PC-3 (cell line): Measurements from ENCODE around the gene ZNF493. TPM values are rescaled to one million over a fixed set of nuclear protein-coding genes. Genes with fewer than 3 reads are reported as not detected.

ENCODE experiments used
- ATAC-seq: fragments of 200-7000 bp; cut with Tn5 transposase; 2 replicates; pipeline ENCODE4 v1.9.1; 2020; ENCODE audit warnings: mild to moderate bottlenecking, moderate library complexity
- BruUV-seq: library from RNA; stranded (reverse); fragments of 400-500 nt; replicated peaks from 2 replicates; lab custom pipeline; 2021; lab: Mats Ljungman, UMichigan
- CTCF ChIA-PET: fragments of 300-600 bp; sonication (Branson Sonifier 250); formaldehyde crosslinking; loops from one replicate; lab custom pipeline; 2022; ENCODE audit warnings: antibody characterized with exemption; lab: Charles Lee
- POLR2A ChIA-PET: fragments of 300-600 bp; sonication (Branson Sonifier 250); formaldehyde crosslinking; loops from one replicate; lab custom pipeline; 2022; ENCODE audit warnings: antibody characterized with exemption; ENCODE audit not compliant: unreplicated experiment; lab: Charles Lee
- DNase-seq: peaks from one replicate; pipeline ENCODE4 v3.0.0-alpha.2; 2015
- H2AFZ ChIP-seq: fragments of 300-600 bp; sonication (generic); 2 replicates; pipeline ENCODE4 v1.6.0; 2016; ENCODE audit warnings: antibody characterized with exemption, low read length
- H3F3A ChIP-seq: fragments of 300-600 bp; sonication (generic); one replicate; pipeline ENCODE4 v1.6.0; 2017; ENCODE audit warnings: antibody characterized with exemption, low read length, control low read depth, mild to moderate bottlenecking; ENCODE audit not compliant: unreplicated experiment
- H3K27ac ChIP-seq: fragments of 300-600 bp; sonication (generic); 2 replicates; pipeline ENCODE4 v1.5.1; 2016; ENCODE audit warnings: mild to moderate bottlenecking, low read length
- H3K27me3 ChIP-seq: fragments of 300-600 bp; sonication (generic); 2 replicates; pipeline ENCODE4 v1.6.1; 2016; ENCODE audit warnings: low read length, mixed read lengths
- H3K36me3 ChIP-seq: fragments of 300-600 bp; sonication (generic); 2 replicates; pipeline ENCODE4 v1.6.1; 2016; ENCODE audit warnings: low read depth, mixed run types, low read length, mixed read lengths
- H3K4me1 ChIP-seq: fragments of 300-600 bp; sonication (generic); 2 replicates; pipeline ENCODE4 v1.5.1; 2016; ENCODE audit warnings: low read length; ENCODE audit not compliant: insufficient read depth
- H3K4me2 ChIP-seq: fragments of 300-600 bp; sonication (generic); 2 replicates; pipeline ENCODE4 v1.6.0; 2016; ENCODE audit warnings: low read length
- H3K4me3 ChIP-seq: fragments of 300-600 bp; sonication (generic); 2 replicates; pipeline ENCODE4 v1.5.1; 2016; ENCODE audit warnings: mild to moderate bottlenecking, low read length, mixed read lengths
- H3K79me2 ChIP-seq: fragments of 300-600 bp; sonication (generic); 2 replicates; pipeline ENCODE4 v1.6.1; 2017; ENCODE audit warnings: low read length, mixed read lengths
- H3K9ac ChIP-seq: fragments of 300-600 bp; sonication (generic); 2 replicates; pipeline ENCODE4 v1.6.0; 2016; ENCODE audit warnings: mild to moderate bottlenecking, low read length
- H3K9me2 ChIP-seq: fragments of 300-600 bp; sonication (generic); replicated peaks from 2 replicates; pipeline ENCODE4 v1.6.1; 2016; ENCODE audit warnings: mixed run types, low read length, mixed read lengths
- H3K9me3 ChIP-seq: fragments of 300-600 bp; sonication (generic); 2 replicates; pipeline ENCODE4 v1.6.1; 2016; ENCODE audit warnings: low read length, mixed read lengths
- H4K20me1 ChIP-seq: fragments of 300-600 bp; sonication (generic); 2 replicates; pipeline ENCODE4 v1.6.1; 2016; ENCODE audit warnings: low read length, mixed read lengths
- EZH2 ChIP-seq: fragments of 300-600 bp; sonication (generic); IDR thresholded peaks from one replicate; pipeline ENCODE4 v1.6.1; 2017; ENCODE audit warnings: antibody characterized with exemption, mild to moderate bottlenecking, low read length; ENCODE audit not compliant: unreplicated experiment
- EZH2phosphoT487 ChIP-seq: fragments of 300-600 bp; sonication (generic); IDR thresholded peaks from 2 replicates; pipeline ENCODE4 v1.6.1; 2018; ENCODE audit warnings: mild to moderate bottlenecking, antibody characterized with exemption, low read length, borderline replicate concordance
- intact Hi-C: fragments of 100-400 bp; cut with micrococcal nuclease; formaldehyde crosslinking; loops from 2 replicates; pipeline ENCODE4 v1.9.0; 2023
- total RNA-seq: library from RNA; depleted of rRNA; stranded (reverse); fragments of >200 nt; gene quantifications from 2 replicates; pipeline ENCODE4 v1.2.3, GENCODE V29; 2014
- TF ChIP-seq, protein P1 (sequence below): fragments of 300-600 bp; sonication (generic); conservative IDR thresholded peaks from 2 replicates; pipeline ENCODE4 v1.5.1; 2017; ENCODE audit warnings: antibody characterized with exemption, low read depth, mild to moderate bottlenecking, low read length

The ZNF493 gene
- total RNA-seq, 1 experiment from 2014 or later: 1.3 TPM

GRCh38 chr19:21358768-21359451 is 38.0 kb upstream of the ZNF493 start, which contains the start of gene ZNF738:
Gene ZNF738, plus strand, starts transcription at chr19:21359000. Its CDS starts 141 bp downstream, at chr19:21359141.
- Histone ChIP-seq H3F3A (no peaks in the 10 kb centered on the region), H3K27ac (no peak within 1 kb of the TSS), H3K9ac (peak within 1 kb of the TSS; percentile 65), H3K9me2 (no peaks in the 10 kb centered on the region), H3K36me3 (peaks cover 25% of the 10 kb centered on the region), H2AFZ (peak within 1 kb of the TSS; percentile 79), H3K9me3 (peaks cover 12% of the 10 kb centered on the region; the same call in 1 of the 2 replicates), H4K20me1 (no peaks in the 10 kb centered on the region), H3K4me2 (peak within 1 kb of the TSS; percentile 56), H3K4me1 (no peaks in the 10 kb centered on the region), H3K4me3 (peak within 1 kb of the TSS; percentile 68), H3K27me3 (no peaks in the 10 kb centered on the region), H3K79me2 (peaks cover 13% of the 10 kb centered on the region; the same call in 1 of the 2 replicates)
- POLR2A ChIA-PET: interaction anchor here (0.6 to 0.7 kb wide), 2 partner anchors 339 to 431 kb away, joined by 3 to 5 read pairs; partner anchors contain the start of gene ZNF430
- ATAC-seq (peak; percentile 94), DNase-seq (peak; percentile 82)
- intact Hi-C loops: no loop called here
- TSS peak; percentile 63 for BruUV-seq
- CTCF ChIA-PET: no interaction called here
- TF ChIP-seq EZH2phosphoT487 (no peak), EZH2 (no peak)
- TF ChIP-seq, protein P1, sequence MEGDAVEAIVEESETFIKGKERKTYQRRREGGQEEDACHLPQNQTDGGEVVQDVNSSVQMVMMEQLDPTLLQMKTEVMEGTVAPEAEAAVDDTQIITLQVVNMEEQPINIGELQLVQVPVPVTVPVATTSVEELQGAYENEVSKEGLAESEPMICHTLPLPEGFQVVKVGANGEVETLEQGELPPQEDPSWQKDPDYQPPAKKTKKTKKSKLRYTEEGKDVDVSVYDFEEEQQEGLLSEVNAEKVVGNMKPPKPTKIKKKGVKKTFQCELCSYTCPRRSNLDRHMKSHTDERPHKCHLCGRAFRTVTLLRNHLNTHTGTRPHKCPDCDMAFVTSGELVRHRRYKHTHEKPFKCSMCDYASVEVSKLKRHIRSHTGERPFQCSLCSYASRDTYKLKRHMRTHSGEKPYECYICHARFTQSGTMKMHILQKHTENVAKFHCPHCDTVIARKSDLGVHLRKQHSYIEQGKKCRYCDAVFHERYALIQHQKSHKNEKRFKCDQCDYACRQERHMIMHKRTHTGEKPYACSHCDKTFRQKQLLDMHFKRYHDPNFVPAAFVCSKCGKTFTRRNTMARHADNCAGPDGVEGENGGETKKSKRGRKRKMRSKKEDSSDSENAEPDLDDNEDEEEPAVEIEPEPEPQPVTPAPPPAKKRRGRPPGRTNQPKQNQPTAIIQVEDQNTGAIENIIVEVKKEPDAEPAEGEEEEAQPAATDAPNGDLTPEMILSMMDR: no peak

GRCh38 chr19:21362291-21362690 is 34.6 kb upstream of the ZNF493 start:
- no peak overlapping the region for H3K27ac ChIP-seq
- H3K4me1 ChIP-seq: no peaks in the 10 kb centered on the region
- ChIA-PET POLR2A (no interaction called here), CTCF (no interaction called here)
- H3F3A ChIP-seq: no peaks in the 10 kb centered on the region
- no peak overlapping the region for H3K4me3 ChIP-seq
- intact Hi-C loops: no loop called here
- H2AFZ ChIP-seq: no peak overlapping the region
- H3K4me2 ChIP-seq: no peak overlapping the region
- no peaks in the 10 kb centered on the region for H3K27me3 ChIP-seq
- ATAC-seq (no peak), DNase-seq (no peak)
- peaks cover 13% of the 10 kb centered on the region; the same call in 1 of the 2 replicates for H3K79me2 ChIP-seq
- H3K36me3 ChIP-seq: peaks cover 46% of the 10 kb centered on the region
- H3K9me3 ChIP-seq: peaks cover 19% of the 10 kb centered on the region; the same call in 1 of the 2 replicates
- no peak overlapping the region for H3K9ac ChIP-seq
- no TSS peak for BruUV-seq
- no peaks in the 10 kb centered on the region for H3K9me2 ChIP-seq
- TF ChIP-seq EZH2phosphoT487 (no peak), EZH2 (no peak)
- TF ChIP-seq, protein P1: no peak
- H4K20me1 ChIP-seq: no peaks in the 10 kb centered on the region

- H3K4me3 ChIP-seq: no peak overlapping the region
- H2AFZ ChIP-seq: no peak overlapping the region
- H3K9me3 ChIP-seq: peaks cover 53% of the 10 kb centered on the region
- H4K20me1 ChIP-seq: no peaks in the 10 kb centered on the region
- no peaks in the 10 kb centered on the region for H3K4me1 ChIP-seq
- no peak overlapping the region for H3K27ac ChIP-seq
- no peaks in the 10 kb centered on the region for H3K27me3 ChIP-seq
- no peak overlapping the region for H3K4me2 ChIP-seq
- no peaks in the 10 kb centered on the region for H3K9me2 ChIP-seq
- TF ChIP-seq, protein P1: no peak
- TF ChIP-seq EZH2phosphoT487: no peak
- no peak for TF ChIP-seq EZH2
- ATAC-seq (no peak), DNase-seq (no peak)
- intact Hi-C loops: no loop called here
- no peaks in the 10 kb centered on the region for H3K79me2 ChIP-seq
- peaks cover 20% of the 10 kb centered on the region for H3K36me3 ChIP-seq
- no peak overlapping the region for H3K9ac ChIP-seq
- ChIA-PET CTCF (no interaction called here), POLR2A (no interaction called here)
- no TSS peak for BruUV-seq
- no peaks in the 10 kb centered on the region for H3F3A ChIP-seq
These were observed 12.9 kb upstream of the ZNF493 start for GRCh38 chr19:21383980-21384582.
